HEK293 (cell line): ENCODE measurements around the gene RAMP1.

Source experiments
- CTCF ChIA-PET: fragments of 350-600 bp; formaldehyde crosslinking; extraction: SDS; loops from one replicate; lab custom pipeline; 2021; ENCODE audit warnings: antibody characterized with exemption; lab: Yijun Ruan, JAX
- POLR2A ChIA-PET: fragments of 300-600 bp; formaldehyde crosslinking; extraction: SDS; loops from one replicate; lab custom pipeline; 2020; ENCODE audit warnings: antibody characterized with exemption, inconsistent platforms; lab: Yijun Ruan, JAX
- H3K27ac ChIP-seq: fragments of 200-500 bp; sonication (Bioruptor generic); 2 replicates; pipeline ENCODE4 v1.5.1; 2014; ENCODE audit warnings: low read depth, low read length, control low read depth, inconsistent platforms; ENCODE audit errors: extremely low read depth
- H3K36me3 ChIP-seq, 2 experiments: fragments of 200-500 bp in 1 of 2; sonication (Bioruptor generic) in 1 of 2; 1 replicate in 1 of 2; 2 replicates in 1 of 2; pipeline ENCODE4 v1.5.1; 2014 to 2017; ENCODE audit warnings: inconsistent platforms in 2 of 2, low read length in 2 of 2; ENCODE audit not compliant: control insufficient read depth in 2 of 2, insufficient read depth in 1 of 2
- H3K4me1 ChIP-seq: fragments of 200-500 bp; sonication (Bioruptor generic); 2 replicates; pipeline ENCODE4 v1.5.1; 2014; ENCODE audit warnings: mild to moderate bottlenecking, low read length, inconsistent platforms; ENCODE audit not compliant: control insufficient read depth, insufficient read depth
- H3K4me3 ChIP-seq: 2 replicates; pipeline ENCODE4 v1.5.1; 2011; ENCODE audit warnings: low read depth, mild to moderate bottlenecking, control low read depth, low read length, moderate library complexity
- H3K9me3 ChIP-seq: fragments of 200-500 bp; sonication (Bioruptor generic); 2 replicates; pipeline ENCODE4 v1.5.1; 2014; ENCODE audit warnings: low read depth, low read length, inconsistent platforms; ENCODE audit not compliant: control insufficient read depth, insufficient read depth
- HOXD13 ChIP-seq: sonication (generic); formaldehyde crosslinking; IDR thresholded peaks from 2 replicates; pipeline ENCODE4 v1.8.0; 2022; ENCODE audit warnings: missing genetic modification reagents, borderline replicate concordance
- KLF8 ChIP-seq: fragments of 450-650 bp; formaldehyde crosslinking; IDR thresholded peaks from 2 replicates; pipeline ENCODE4 v1.5.1; 2016; ENCODE audit warnings: missing biosample characterization, missing genetic modification characterization
- PBX3 ChIP-seq: sonication (generic); formaldehyde crosslinking; IDR thresholded peaks from 2 replicates; pipeline ENCODE4 v1.8.1; 2022; ENCODE audit warnings: mild to moderate bottlenecking, moderate library complexity, missing genetic modification reagents
- PRDM10 ChIP-seq: fragments of 450-650 bp; formaldehyde crosslinking; IDR thresholded peaks from 2 replicates; pipeline ENCODE4 v1.5.1; 2016; ENCODE audit warnings: missing biosample characterization, missing genetic modification characterization
- YY1 ChIP-seq: fragments of 450-650 bp; formaldehyde crosslinking; IDR thresholded peaks from 2 replicates; pipeline ENCODE4 v1.5.1; 2018; ENCODE audit warnings: missing biosample characterization, missing genetic modification characterization
- ZBTB6 ChIP-seq: fragments of 450-650 bp; formaldehyde crosslinking; IDR thresholded peaks from 2 replicates; pipeline ENCODE4 v1.5.1; 2017; ENCODE audit warnings: missing biosample characterization, missing genetic modification characterization
- ZNF114 ChIP-seq: fragments of 450-650 bp; formaldehyde crosslinking; IDR thresholded peaks from 2 replicates; pipeline ENCODE4 v1.5.0; 2017; ENCODE audit warnings: missing biosample characterization, missing genetic modification characterization
- ZNF174 ChIP-seq: fragments of 450-650 bp; formaldehyde crosslinking; IDR thresholded peaks from 2 replicates; pipeline ENCODE4 v1.5.0; 2017; ENCODE audit warnings: missing biosample characterization, mild to moderate bottlenecking, missing genetic modification characterization
- ZNF214 ChIP-seq: fragments of 450-650 bp; formaldehyde crosslinking; IDR thresholded peaks from 2 replicates; pipeline ENCODE4 v1.5.1; 2017; ENCODE audit warnings: missing biosample characterization, mild to moderate bottlenecking, missing genetic modification characterization, borderline replicate concordance
- ZNF266 ChIP-seq: fragments of 450-650 bp; formaldehyde crosslinking; IDR thresholded peaks from 2 replicates; pipeline ENCODE4 v1.5.1; 2016; ENCODE audit warnings: missing biosample characterization, missing genetic modification characterization, low read depth
- ZNF280D ChIP-seq: fragments of 450-650 bp; formaldehyde crosslinking; IDR thresholded peaks from 2 replicates; pipeline ENCODE4 v1.5.1; 2016; ENCODE audit warnings: missing biosample characterization, missing genetic modification characterization
- ZNF362 ChIP-seq: fragments of 450-650 bp; formaldehyde crosslinking; IDR thresholded peaks from 2 replicates; pipeline ENCODE4 v1.5.1; 2016; ENCODE audit warnings: missing biosample characterization, missing genetic modification characterization
- ZNF398 ChIP-seq: fragments of 450-650 bp; formaldehyde crosslinking; IDR thresholded peaks from 2 replicates; pipeline ENCODE4 v1.5.1; 2017; ENCODE audit warnings: missing biosample characterization, missing genetic modification characterization
- ZNF404 ChIP-seq: fragments of 450-650 bp; formaldehyde crosslinking; IDR thresholded peaks from 2 replicates; pipeline ENCODE4 v1.5.1; 2017; ENCODE audit warnings: missing biosample characterization, missing genetic modification characterization
- ZNF621 ChIP-seq: fragments of 450-650 bp; formaldehyde crosslinking; IDR thresholded peaks from 2 replicates; pipeline ENCODE4 v1.5.1; 2017; ENCODE audit warnings: missing biosample characterization, missing genetic modification characterization
- ZNF677 ChIP-seq: fragments of 450-650 bp; IDR thresholded peaks from 2 replicates; pipeline ENCODE4 v1.5.0; 2018; ENCODE audit warnings: missing biosample characterization, mild to moderate bottlenecking, missing genetic modification characterization, moderate library complexity
- ZNF692 ChIP-seq: fragments of 450-650 bp; formaldehyde crosslinking; IDR thresholded peaks from 2 replicates; pipeline ENCODE4 v1.5.1; 2016; ENCODE audit warnings: missing biosample characterization, missing genetic modification characterization
- ZSCAN30 ChIP-seq: fragments of 450-650 bp; IDR thresholded peaks from 2 replicates; pipeline ENCODE4 v1.5.1; 2018; ENCODE audit warnings: missing biosample characterization, mild to moderate bottlenecking, missing genetic modification characterization, moderate library complexity
- ZXDB ChIP-seq: fragments of 450-650 bp; formaldehyde crosslinking; IDR thresholded peaks from 2 replicates; pipeline ENCODE4 v1.5.1; 2016; ENCODE audit warnings: missing biosample characterization, missing genetic modification characterization

RAMP1 gene

GRCh38 chr2:237868631-237869342 lies 9.4 kb downstream of the RAMP1 start:
- Histone ChIP-seq H3K4me3 (no peak overlapping the region), H3K27ac (no peak overlapping the region), H3K4me1 (no peaks in the 10 kb centered on the region), H3K36me3 (no peaks in the 10 kb centered on the region), H3K9me3 (no peaks in the 10 kb centered on the region)
- CTCF ChIA-PET = no interaction called here
- TF ChIP-seq YY1 (tag by site-specific recombination) = no peak
- TF ChIP-seq ZSCAN30 (tag by site-specific recombination) = no peak
- no peak for TF ChIP-seq PRDM10 (tag by site-specific recombination)
- TF ChIP-seq ZNF280D = no peak
- no peak for TF ChIP-seq ZNF174
- TF ChIP-seq HOXD13 = no peak
- no peak for TF ChIP-seq KLF8 (tag by site-specific recombination)
- no peak for TF ChIP-seq ZNF404 (tag by site-specific recombination)
- TF ChIP-seq ZNF214 (tag by site-specific recombination) = no peak
- no peak for TF ChIP-seq ZNF677 (tag by site-specific recombination)
- TF ChIP-seq ZNF621 (tag by site-specific recombination) = no peak
- TF ChIP-seq ZBTB6 (tag by site-specific recombination) = no peak
- TF ChIP-seq ZNF114 (tag by site-specific recombination) = no peak
- POLR2A ChIA-PET = interaction anchor here (0.6 kb wide), 1 partner anchor 230 kb away, joined by 4 read pairs; no protein-coding TSS in a partner anchor

- no peak overlapping the region for H3K4me3 ChIP-seq
- ChIA-PET POLR2A (no interaction called here), CTCF (no interaction called here)
- no peak overlapping the region for H3K27ac ChIP-seq
- H3K9me3 ChIP-seq = no peaks in the 10 kb centered on the region
- no peaks in the 10 kb centered on the region for H3K4me1 ChIP-seq
- H3K36me3 ChIP-seq = no peaks in the 10 kb centered on the region
- TF ChIP-seq ZNF214 (tag by site-specific recombination) (no peak), ZNF362 (tag by site-specific recombination) (no peak), PBX3 (CRISPR knock-in tag) (no peak), ZXDB (tag by site-specific recombination) (no peak), ZNF266 (tag by site-specific recombination) (no peak), ZNF621 (tag by site-specific recombination) (no peak), ZNF692 (tag by site-specific recombination) (no peak), ZNF398 (tag by site-specific recombination) (no peak), ZNF114 (tag by site-specific recombination) (no peak)
Measured at GRCh38 chr2:237869343-237870102, 10.1 kb downstream of the RAMP1 start.
